Type B pancreatic cell (in vitro differentiated cells): ENCODE data around the gene MRPL41. TPM values are rescaled to one million over a fixed set of nuclear protein-coding genes. Genes with fewer than 3 reads are reported as not detected.

Source experiments
- DNase-seq: peaks from one replicate; pipeline ENCODE4 v3.0.0; 2021; ENCODE audit warnings: mixed read lengths; ENCODE audit not compliant: unreplicated experiment; ENCODE audit errors: extremely low spot score
- H3K27ac Mint-ChIP-seq: 2 replicates; pipeline ENCODE4 v1.8.0; 2021; ENCODE audit warnings: mild to moderate bottlenecking, mixed read lengths
- H3K27me3 Mint-ChIP-seq: 2 replicates; pipeline ENCODE4 v1.8.0; 2021; ENCODE audit warnings: mixed read lengths
- H3K36me3 Mint-ChIP-seq: 2 replicates; pipeline ENCODE4 v1.8.0; 2021; ENCODE audit warnings: mixed read lengths
- H3K4me1 Mint-ChIP-seq: one replicate; pipeline ENCODE4 v1.8.0; 2021; ENCODE audit warnings: mixed read lengths; ENCODE audit not compliant: unreplicated experiment
- H3K4me3 Mint-ChIP-seq: 2 replicates; pipeline ENCODE4 v1.8.0; 2021; ENCODE audit warnings: mild to moderate bottlenecking, mixed read lengths
- H3K9me3 Mint-ChIP-seq: 2 replicates; pipeline ENCODE4 v1.8.0; 2021; ENCODE audit warnings: mixed read lengths
- total RNA-seq: library from RNA; stranded (reverse); gene quantifications from 2 replicates; pipeline ENCODE4 v1.2.1, GENCODE V29; 2021; ENCODE audit warnings: low replicate concordance
- TF ChIP-seq, protein P1 (sequence below): fragments of 200-600 bp; sonication (generic); conservative IDR thresholded peaks from 2 replicates; pipeline ENCODE4 v1.5.0; 2021; ENCODE audit warnings: antibody characterized with exemption, mild to moderate bottlenecking

MRPL41 gene
- total RNA-seq, 1 donor from 2014 or later = 51.6 TPM

DNA sequence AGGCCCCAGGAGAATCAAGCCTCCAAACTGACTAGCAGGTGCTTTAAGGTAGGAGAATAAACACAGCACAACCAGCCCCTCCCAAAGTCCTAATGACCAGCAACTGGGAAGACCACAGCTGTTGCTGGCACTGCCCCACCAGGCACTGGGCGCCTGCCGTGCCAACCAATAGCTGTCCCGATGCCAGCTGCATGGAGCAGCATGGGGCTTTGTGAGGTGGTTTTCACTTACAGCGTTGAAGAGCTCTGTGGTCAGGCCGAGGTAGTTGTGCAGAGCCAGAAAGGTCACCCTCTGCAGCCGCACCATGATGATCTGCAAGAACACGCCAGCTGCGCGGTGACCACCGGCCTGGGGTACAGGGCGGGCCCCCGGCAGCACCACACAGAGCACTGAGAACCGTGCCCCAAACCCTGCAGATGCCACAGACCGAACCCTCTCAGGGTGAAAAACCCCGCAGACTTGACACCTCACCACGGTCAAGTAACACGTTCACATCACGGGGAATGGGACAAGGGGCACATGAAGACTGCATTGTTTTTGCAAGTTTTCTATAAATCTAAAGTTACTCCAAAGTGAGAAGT lies 30.2 kb upstream of the MRPL41 start:
- Mint-ChIP-seq H3K36me3 (no peaks in the 10 kb centered on the region), H3K9me3 (no peaks in the 10 kb centered on the region), H3K27ac (no peak overlapping the region), H3K4me3 (no peak overlapping the region), H3K27me3 (no peaks in the 10 kb centered on the region), H3K4me1 (no peaks in the 10 kb centered on the region)
- TF ChIP-seq, protein P1, sequence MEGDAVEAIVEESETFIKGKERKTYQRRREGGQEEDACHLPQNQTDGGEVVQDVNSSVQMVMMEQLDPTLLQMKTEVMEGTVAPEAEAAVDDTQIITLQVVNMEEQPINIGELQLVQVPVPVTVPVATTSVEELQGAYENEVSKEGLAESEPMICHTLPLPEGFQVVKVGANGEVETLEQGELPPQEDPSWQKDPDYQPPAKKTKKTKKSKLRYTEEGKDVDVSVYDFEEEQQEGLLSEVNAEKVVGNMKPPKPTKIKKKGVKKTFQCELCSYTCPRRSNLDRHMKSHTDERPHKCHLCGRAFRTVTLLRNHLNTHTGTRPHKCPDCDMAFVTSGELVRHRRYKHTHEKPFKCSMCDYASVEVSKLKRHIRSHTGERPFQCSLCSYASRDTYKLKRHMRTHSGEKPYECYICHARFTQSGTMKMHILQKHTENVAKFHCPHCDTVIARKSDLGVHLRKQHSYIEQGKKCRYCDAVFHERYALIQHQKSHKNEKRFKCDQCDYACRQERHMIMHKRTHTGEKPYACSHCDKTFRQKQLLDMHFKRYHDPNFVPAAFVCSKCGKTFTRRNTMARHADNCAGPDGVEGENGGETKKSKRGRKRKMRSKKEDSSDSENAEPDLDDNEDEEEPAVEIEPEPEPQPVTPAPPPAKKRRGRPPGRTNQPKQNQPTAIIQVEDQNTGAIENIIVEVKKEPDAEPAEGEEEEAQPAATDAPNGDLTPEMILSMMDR = no peak
- no peak for DNase-seq

DNA sequence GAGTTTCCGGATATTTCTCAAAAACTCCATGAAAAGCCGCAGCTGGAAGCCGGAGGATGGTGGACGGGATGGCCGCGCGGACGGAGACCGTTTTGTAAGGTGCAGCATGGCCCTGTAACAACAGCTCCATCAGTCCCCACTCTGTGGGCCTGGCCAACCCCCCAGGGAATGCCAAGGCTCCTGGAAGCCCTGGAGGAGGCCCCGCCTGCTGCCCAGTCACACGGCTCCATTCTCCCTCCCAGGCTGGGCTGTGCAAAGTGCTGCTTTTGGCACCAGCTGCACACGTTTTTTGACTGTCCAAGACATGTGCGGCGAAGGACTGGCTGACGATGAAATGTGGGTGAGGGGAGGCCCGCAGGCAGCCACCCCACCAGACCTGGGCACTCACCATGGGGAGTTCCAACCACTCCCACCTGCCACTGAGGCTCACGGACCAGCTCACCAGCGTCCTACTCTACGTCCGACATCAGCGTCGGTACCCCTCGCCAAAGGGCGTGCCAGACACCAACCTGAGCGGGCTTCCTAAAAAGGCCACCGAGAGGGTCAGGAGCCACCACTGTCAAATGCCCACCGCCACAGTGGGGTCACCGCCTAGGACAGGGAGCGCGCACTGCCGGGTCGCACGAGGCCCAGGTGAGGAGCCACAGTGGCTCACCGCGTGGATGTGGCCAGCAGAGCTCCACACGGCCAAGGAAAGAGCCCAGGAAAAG lies 28.8 kb upstream of the MRPL41 start:
- Mint-ChIP-seq H3K36me3 (no peaks in the 10 kb centered on the region), H3K4me1 (no peaks in the 10 kb centered on the region), H3K27me3 (peaks cover 4% of the 10 kb centered on the region), H3K27ac (no peak overlapping the region), H3K4me3 (no peak overlapping the region), H3K9me3 (no peaks in the 10 kb centered on the region)
- no peak for DNase-seq
- TF ChIP-seq, protein P1 = no peak

DNA sequence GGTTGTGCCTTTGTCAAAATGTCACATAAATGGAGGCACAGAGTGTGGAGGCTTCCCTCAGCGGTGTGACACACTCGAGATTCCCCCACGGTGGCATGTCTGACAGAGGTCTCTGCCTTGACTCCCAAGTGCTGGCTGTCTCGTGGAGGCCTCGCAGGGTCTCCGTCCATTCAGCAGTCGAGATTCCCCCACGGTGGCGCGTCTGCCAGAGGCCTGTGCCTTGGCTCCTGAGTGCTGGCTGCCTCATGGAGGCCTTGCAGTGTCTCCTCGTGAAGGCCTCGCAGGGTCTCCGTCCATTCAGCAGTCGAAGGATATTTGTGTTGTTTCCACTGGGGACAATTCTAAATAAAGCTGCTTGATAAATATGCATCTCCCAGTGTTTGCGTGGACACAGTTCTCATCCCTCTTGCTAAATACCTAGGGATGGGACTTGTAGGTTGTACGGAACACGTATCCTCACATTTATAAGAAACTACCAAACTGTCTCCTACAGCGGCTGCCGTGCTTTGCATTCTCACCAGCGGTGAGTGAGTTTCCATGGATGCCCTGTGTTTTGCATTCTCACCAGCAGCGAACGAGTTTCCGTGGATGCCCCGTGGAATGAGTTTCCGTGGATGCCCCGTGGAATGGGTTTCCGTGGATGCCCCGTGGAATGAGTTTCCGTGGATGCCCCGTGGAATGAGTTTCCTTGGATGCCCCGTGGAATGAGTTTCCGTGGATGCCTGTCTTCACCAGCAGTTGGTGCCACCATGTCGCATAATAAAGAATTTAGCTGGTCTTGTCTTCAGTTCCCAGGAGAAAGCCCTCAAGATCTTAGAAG lies 27.3 kb upstream of the MRPL41 start:
- no peaks in the 10 kb centered on the region for H3K4me1 Mint-ChIP-seq
- H3K4me3 Mint-ChIP-seq = no peak overlapping the region
- H3K27me3 Mint-ChIP-seq = peaks cover 4% of the 10 kb centered on the region
- TF ChIP-seq, protein P1 = no peak
- DNase-seq = no peak
- no peaks in the 10 kb centered on the region for H3K9me3 Mint-ChIP-seq
- H3K27ac Mint-ChIP-seq = no peak overlapping the region
- no peaks in the 10 kb centered on the region for H3K36me3 Mint-ChIP-seq

DNA sequence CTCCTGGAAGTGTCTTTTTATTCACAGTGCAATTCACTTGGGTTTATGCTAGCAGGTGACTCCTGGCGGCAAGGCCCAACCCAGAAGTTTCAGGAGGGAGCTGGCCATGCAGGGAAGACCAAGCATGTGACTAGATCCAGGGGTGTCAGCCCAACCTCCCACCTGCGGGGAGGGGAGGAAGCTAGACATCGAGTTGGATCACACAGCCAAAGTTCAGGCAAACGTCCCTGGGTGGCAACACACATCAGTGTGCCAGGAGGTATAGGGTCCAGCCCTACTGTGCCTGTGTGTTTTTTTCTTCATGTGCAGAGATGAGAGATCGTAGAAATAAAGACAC lies 26.7 kb upstream of the MRPL41 start:
- Mint-ChIP-seq H3K36me3 (no peaks in the 10 kb centered on the region), H3K9me3 (no peaks in the 10 kb centered on the region), H3K4me1 (no peaks in the 10 kb centered on the region), H3K27me3 (peaks cover 4% of the 10 kb centered on the region), H3K27ac (no peak overlapping the region), H3K4me3 (no peak overlapping the region)
- no peak for DNase-seq
- TF ChIP-seq, protein P1 = no peak

DNA sequence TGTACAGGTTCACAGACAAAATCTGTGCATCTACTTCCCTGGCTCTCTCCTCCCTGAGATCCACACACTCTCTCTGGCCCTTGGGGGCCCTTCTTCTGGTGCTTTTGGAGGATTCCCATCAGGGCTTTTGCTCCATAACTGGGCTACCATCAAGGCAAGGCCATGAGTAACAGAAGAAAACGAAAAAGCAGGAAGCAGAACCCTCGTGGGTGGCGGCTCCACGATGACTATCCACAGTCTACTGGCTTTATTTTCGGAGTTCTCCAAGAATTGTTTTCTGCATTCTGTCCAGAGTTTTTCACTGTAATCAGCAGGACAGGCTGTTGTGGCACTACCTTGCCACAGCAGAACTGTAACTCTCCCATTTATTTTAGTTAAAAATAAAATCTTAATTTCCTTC lies 21.3 kb upstream of the MRPL41 start:
- Mint-ChIP-seq H3K27me3 (peaks cover 4% of the 10 kb centered on the region), H3K9me3 (peaks cover 6% of the 10 kb centered on the region), H3K27ac (no peak overlapping the region), H3K4me1 (peaks cover 7% of the 10 kb centered on the region), H3K4me3 (no peak overlapping the region), H3K36me3 (peaks cover 5% of the 10 kb centered on the region)
- no peak for DNase-seq
- TF ChIP-seq, protein P1 = no peak
